Ovary (tissue), 9 donors: ENCODE results near the gene ALKBH3. TPM values are rescaled to one million over a fixed set of nuclear protein-coding genes. Genes with fewer than 3 reads are reported as not detected.
A peak's percentile ranks its signal among the peaks of the same experiment; 100 is the strongest.

Source experiments
- DNase-seq, 5 donors: peaks; one replicate each; pipeline ENCODE4 v3.0.0-alpha.2; 2019 to 2020
- H3K27ac ChIP-seq, 2 donors: fragments of 200-600 bp; one replicate each; pipeline versions ENCODE4 v1.5.1 to v1.8.0; 2019 to 2022
- H3K27me3 ChIP-seq: fragments of 200-600 bp; one replicate; pipeline ENCODE4 v1.8.0; 2022
- H3K36me3 ChIP-seq: fragments of 200-600 bp; sonication (generic); one replicate; pipeline ENCODE4 v1.5.1; 2019
- H3K4me1 ChIP-seq: one replicate; pipeline ENCODE4 v1.8.1; 2013; ENCODE audit warnings: mild to moderate bottlenecking, moderate library complexity; ENCODE audit not compliant: insufficient read depth
- H3K4me3 ChIP-seq: fragments of 200-600 bp; sonication (generic); one replicate; pipeline ENCODE4 v1.5.1; 2017
- H3K9me3 ChIP-seq, 2 donors: fragments of 200-600 bp in 1 of 2; sonication (generic) in 1 of 2; one replicate each; pipeline versions ENCODE4 v1.5.1 to v1.8.1; 2013 to 2019; ENCODE audit warnings: mild to moderate bottlenecking in 1 of 2, moderate library complexity in 1 of 2
- CTCF ChIP-seq, 3 donors: fragments of 450-650 bp in 2 of 3; fragments of 200-600 bp in 1 of 3; IDR thresholded peaks; one replicate each; pipeline versions ENCODE4 v1.5.1 to v1.8.0; 2016 to 2022; ENCODE audit warnings: antibody characterized with exemption in 3 of 3, mild to moderate bottlenecking in 1 of 3
- EP300 ChIP-seq: sonication (generic); formaldehyde crosslinking; IDR thresholded peaks from one replicate; pipeline ENCODE4 v1.6.1; 2017; ENCODE audit warnings: antibody characterized with exemption
- POLR2A ChIP-seq: fragments of 450-650 bp; IDR thresholded peaks from one replicate; pipeline ENCODE4 v1.6.1; 2017; ENCODE audit warnings: antibody characterized with exemption, mild to moderate bottlenecking, moderate library complexity
- WGBS, 3 donors: extraction: QIAGEN DNeasy Blood & Tissue Kit in 1 of 3; methylation state at CpG; one replicate each; pipeline versions ENCODE4 v1.1.5 to v1.1.7; 2013 to 2017; 5-methylcytosine and 5-hydroxymethylcytosine counted together
- intact Hi-C, 4 donors: fragments of 100-400 bp; cut with DNase I; formaldehyde crosslinking; loops; one replicate each; pipeline versions ENCODE4 v1.11.0 to v1.15.1; 2022 to 2023
- polyA plus RNA-seq, 2 donors: library from polyadenylated mRNA; stranded (reverse); fragments of 200-250 nt in 1 of 2; fragments of 350-450 nt in 1 of 2; fragmentation: Illumina TruSeq in 1 of 2; extraction: RNeasy Lipid Tissue Mini Kit (QIAGEN cat#74804) in 1 of 2; gene quantifications; one replicate each; pipeline ENCODE4 v1.2.3, GENCODE V29; 2013 to 2014
- total RNA-seq, 7 donors: library from RNA; depleted of rRNA in 2 of 7; stranded (reverse); fragments of >200 nt in 2 of 7; fragmentation: NEBNext Ultra II Directional in 3 of 7; extraction: Animal tissue kit (Norgen Biotek cat#: 25700) in 3 of 7; gene quantifications; one replicate each; pipeline versions ENCODE4 v1.1.0 to v1.2.4, GENCODE V29; 2016 to 2023
- donor health status: DM: no; HTN: no; CAD: no; lungs with moderate emphysema.
- donor health status: DM: no; HTN: no; CAD: no.
- donor health status: Bipolar disorder and iron deficiency.
- donor health status: DM: yes; HTN: yes; CAD: no.
- donor health status: DM: no; HTN: no; CAD: no.
- donor health status: DM: yes; HTN: yes; CAD: no.

The ALKBH3 gene
- total and polyA plus RNA-seq, 9 donors = 25.4 to 53.5 (median 32.2) TPM

DNA sequence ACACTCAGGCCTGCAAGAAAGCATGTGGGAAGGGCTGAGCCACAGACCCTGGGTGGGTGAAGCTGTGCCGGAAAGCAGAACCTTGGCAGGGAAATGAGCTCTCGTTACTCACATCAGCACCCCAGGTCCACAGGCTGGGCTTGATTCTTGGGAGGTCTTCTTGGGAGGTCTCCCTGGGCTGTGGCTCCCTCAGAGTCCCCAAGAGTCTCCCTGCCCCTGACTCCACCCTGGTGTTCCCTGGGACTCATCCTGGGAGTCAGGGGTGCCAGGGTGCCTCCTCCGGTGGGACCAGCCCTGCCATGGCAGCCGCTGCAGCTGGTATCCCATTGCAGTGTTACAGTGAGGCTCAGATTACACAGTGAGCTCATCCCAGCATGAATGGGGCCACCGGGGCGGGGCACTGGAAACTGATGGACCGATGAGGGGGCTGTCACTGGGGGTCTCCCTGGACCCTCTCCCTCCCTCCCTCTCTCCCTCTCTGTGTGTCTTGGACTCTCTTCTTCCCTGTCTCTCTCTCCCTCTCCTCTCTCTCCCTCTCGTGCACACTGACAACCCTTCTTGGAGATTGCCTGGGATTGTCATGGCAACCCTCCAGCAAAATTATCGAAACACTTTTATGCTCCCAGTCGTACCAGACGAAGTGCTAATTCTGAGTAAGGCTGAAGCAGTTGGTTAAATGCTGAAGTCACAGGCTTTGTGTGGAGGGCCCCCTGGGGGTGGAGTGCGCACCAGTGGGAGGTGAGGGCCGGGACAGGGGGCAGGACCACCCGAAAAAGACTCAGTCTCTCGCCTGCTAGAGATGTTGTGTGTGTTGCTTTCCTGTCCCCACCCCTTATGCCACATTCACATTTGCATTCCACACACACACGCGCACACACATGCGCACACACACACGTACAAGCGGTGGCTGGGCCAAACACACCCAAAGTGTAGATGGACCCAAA lies 53.2 kb downstream of the ALKBH3 start:
- H3K27me3 ChIP-seq = no peaks in the 10 kb centered on the region
- peak in 4 of 5 donors; percentile 49 to 71 (median 68) for DNase-seq
- TF ChIP-seq POLR2A = no peak
- TF ChIP-seq EP300 = no peak
- TF ChIP-seq CTCF (IDR thresholded peaks at IDR 0.05) = peak in 1 of 3 donors; percentile 32
- H3K4me3 ChIP-seq = no peak overlapping the region
- H3K27ac ChIP-seq = peak overlapping the region in 1 of 2 donors; percentile 42
- intact Hi-C loops = no loop called here
- H3K9me3 ChIP-seq = no peaks in the 10 kb centered on the region
- 28 to 36% (median 30%) methylated on average over 20 of the region's 20 CpGs for WGBS, 3 donors
- peaks cover 32% of the 10 kb centered on the region for H3K4me1 ChIP-seq
- no peaks in the 10 kb centered on the region for H3K36me3 ChIP-seq

- no peak overlapping the region for H3K27ac ChIP-seq
- H3K4me1 ChIP-seq = peaks cover 32% of the 10 kb centered on the region
- TF ChIP-seq CTCF (IDR thresholded peaks at IDR 0.05) = no peak
- TF ChIP-seq EP300 = no peak
- no peak for TF ChIP-seq POLR2A
- no peak overlapping the region for H3K4me3 ChIP-seq
- H3K36me3 ChIP-seq = no peaks in the 10 kb centered on the region
- no peaks in the 10 kb centered on the region for H3K9me3 ChIP-seq
- 57 to 70% (median 64%) methylated on average over 14 of the region's 14 CpGs for WGBS, 3 donors
- peak in 1 of 5 donors; percentile 50 for DNase-seq
- intact Hi-C loops = no loop called here
- H3K27me3 ChIP-seq = no peaks in the 10 kb centered on the region
These were observed 54.2 kb downstream of the ALKBH3 start for GRCh38 chr11:43934601-43935423.

- intact Hi-C loops = no loop called here
- Histone ChIP-seq H3K27ac (no peak overlapping the region), H3K4me3 (no peak overlapping the region), H3K4me1 (peaks cover 32% of the 10 kb centered on the region), H3K36me3 (no peaks in the 10 kb centered on the region), H3K27me3 (no peaks in the 10 kb centered on the region), H3K9me3 (no peaks in the 10 kb centered on the region)
- TF ChIP-seq POLR2A (no peak), CTCF (IDR thresholded peaks at IDR 0.05) (no peak), EP300 (no peak)
- no peak for DNase-seq
- WGBS, 3 donors = 76 to 81% (median 77%) methylated on average over 7 of the region's 7 CpGs
These were observed 54.9 kb downstream of the ALKBH3 start for GRCh38 chr11:43935424-43935979.

DNA sequence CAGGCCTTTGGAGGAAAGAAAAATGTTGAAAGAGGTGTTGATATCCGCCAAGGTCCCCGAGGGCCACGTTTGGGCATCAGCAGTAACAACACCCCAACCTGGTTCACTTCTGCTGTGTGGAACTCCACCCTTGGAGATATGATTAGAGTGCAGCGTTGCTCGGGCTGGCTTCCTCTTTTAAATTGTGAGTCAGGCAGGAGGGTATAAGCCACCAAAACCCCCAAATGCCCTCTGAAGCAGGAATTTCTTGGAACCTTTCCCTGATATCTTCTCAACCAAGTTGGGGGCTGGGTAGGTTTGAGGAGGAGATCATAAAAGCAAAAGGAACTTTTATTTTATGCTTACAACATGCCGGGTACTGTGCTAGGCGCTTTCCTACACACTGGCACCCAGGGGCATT lies 55.4 kb downstream of the ALKBH3 start:
- Histone ChIP-seq H3K27ac (peak overlapping the region in 1 of 2 donors; percentile 74), H3K4me3 (no peak overlapping the region), H3K9me3 (no peaks in the 10 kb centered on the region), H3K4me1 (peaks cover 30% of the 10 kb centered on the region), H3K27me3 (no peaks in the 10 kb centered on the region), H3K36me3 (no peaks in the 10 kb centered on the region)
- no peak for DNase-seq
- intact Hi-C loops = no loop called here
- 65 to 76% (median 71%) methylated on average over 7 of the region's 7 CpGs for WGBS, 3 donors
- no peak for TF ChIP-seq CTCF (IDR thresholded peaks at IDR 0.05)
- TF ChIP-seq EP300 = no peak
- no peak for TF ChIP-seq POLR2A
